ENCODE data around the gene RAET1L.
"Not testable (repeated sequence)": the region's sequence is repeated elsewhere in the genome, so short reads cannot be mapped to it uniquely, and the experiment has no call there.

RAET1L gene

GRCh38 chr6:150025201-150025917, at the start of gene RAET1L:
TSS of gene RAET1L (minus strand) at chr6:150025532. CDS start at chr6:150025471, 61 bp downstream.
- FAIRE-seq = no peak

GRCh38 chr6:150075034-150075421, 49.7 kb upstream of the RAET1L start:
- FAIRE-seq = peak; percentile 89

GRCh38 chr6:150074396-150075033, 49.2 kb upstream of the RAET1L start:
- not testable (repeated sequence) for FAIRE-seq

- no peak for FAIRE-seq
Measured at GRCh38 chr6:150072201-150072600, 46.9 kb upstream of the RAET1L start.

- FAIRE-seq = no peak
Measured at GRCh38 chr6:150070236-150070818, 45.0 kb upstream of the RAET1L start.

- FAIRE-seq = no peak
Measured at GRCh38 chr6:150069706-150070105, 44.4 kb upstream of the RAET1L start.

- no peak for FAIRE-seq
Measured at GRCh38 chr6:150068720-150069648, 43.7 kb upstream of the RAET1L start, which contains the start of gene ULBP3. TSS of gene ULBP3 (minus strand) at chr6:150069121. CDS start at chr6:150069066, 55 bp downstream.

- no peak for FAIRE-seq
Measured at GRCh38 chr6:150068151-150068550, 42.8 kb upstream of the RAET1L start.

GRCh38 chr6:150065083-150065482, 39.8 kb upstream of the RAET1L start:
- FAIRE-seq = no peak

GRCh38 chr6:150063640-150064039, 38.3 kb upstream of the RAET1L start:
- no peak for FAIRE-seq

- FAIRE-seq = not testable (repeated sequence)
Measured at GRCh38 chr6:150059973-150060372, 34.6 kb upstream of the RAET1L start.

GRCh38 chr6:150058986-150059385, 33.7 kb upstream of the RAET1L start:
- FAIRE-seq = no peak

GRCh38 chr6:150058231-150058792, 33.0 kb upstream of the RAET1L start:
- no peak for FAIRE-seq

GRCh38 chr6:150057501-150057951, 32.2 kb upstream of the RAET1L start:
- FAIRE-seq = no peak

GRCh38 chr6:150056916-150057315, 31.6 kb upstream of the RAET1L start:
- no peak for FAIRE-seq

- no peak for FAIRE-seq
Measured at GRCh38 chr6:150056156-150056555, 30.8 kb upstream of the RAET1L start.

GRCh38 chr6:150055131-150055530, 29.8 kb upstream of the RAET1L start:
- FAIRE-seq = no peak

- no peak for FAIRE-seq
Measured at GRCh38 chr6:150053450-150053849, 28.1 kb upstream of the RAET1L start.

GRCh38 chr6:150050846-150051245, 25.5 kb upstream of the RAET1L start:
- no peak for FAIRE-seq

- FAIRE-seq = no peak
Measured at GRCh38 chr6:150048099-150048498, 22.8 kb upstream of the RAET1L start.

GRCh38 chr6:150046943-150047342, 21.6 kb upstream of the RAET1L start:
- no peak for FAIRE-seq

GRCh38 chr6:150044621-150045145, 19.4 kb upstream of the RAET1L start:
- no peak for FAIRE-seq

All from TTC549 (cell line).